Activated CD8-positive, alpha-beta memory T cell treated with anti-CD3 and anti-CD28 coated beads for 1 hour (primary cell): ENCODE measurements around the gene MACROD2.
A peak's percentile ranks its signal among the peaks of the same experiment; 100 is the strongest.

ENCODE experiments used
- DNase-seq, 2 donors: peaks; one replicate each; pipeline ENCODE4 v3.0.0-alpha.2; 2020; ENCODE audit warnings: low read depth in 1 of 2; ENCODE audit errors: extremely low read depth in 1 of 2

MACROD2 gene

DNA sequence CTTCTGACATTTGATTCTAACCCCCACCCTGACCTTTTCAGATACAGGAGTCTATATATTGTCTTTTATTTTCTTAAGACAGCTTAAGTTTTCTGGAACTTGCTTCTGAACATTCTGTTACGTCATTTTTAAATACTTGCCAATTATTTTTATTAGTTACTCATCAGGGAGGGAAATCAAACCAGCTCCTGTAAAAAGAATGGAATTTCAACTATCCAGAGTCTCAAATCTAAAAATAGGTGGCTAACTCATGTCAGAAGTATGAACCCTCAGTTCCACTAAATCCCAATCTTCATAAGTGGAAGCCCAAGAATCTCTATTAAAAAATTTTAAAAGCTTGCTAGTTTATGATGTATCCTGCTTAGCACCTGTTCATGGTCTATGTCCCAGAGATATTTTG, 1677.9 kb downstream of the MACROD2 start:
- DNase-seq, result no peak

DNA sequence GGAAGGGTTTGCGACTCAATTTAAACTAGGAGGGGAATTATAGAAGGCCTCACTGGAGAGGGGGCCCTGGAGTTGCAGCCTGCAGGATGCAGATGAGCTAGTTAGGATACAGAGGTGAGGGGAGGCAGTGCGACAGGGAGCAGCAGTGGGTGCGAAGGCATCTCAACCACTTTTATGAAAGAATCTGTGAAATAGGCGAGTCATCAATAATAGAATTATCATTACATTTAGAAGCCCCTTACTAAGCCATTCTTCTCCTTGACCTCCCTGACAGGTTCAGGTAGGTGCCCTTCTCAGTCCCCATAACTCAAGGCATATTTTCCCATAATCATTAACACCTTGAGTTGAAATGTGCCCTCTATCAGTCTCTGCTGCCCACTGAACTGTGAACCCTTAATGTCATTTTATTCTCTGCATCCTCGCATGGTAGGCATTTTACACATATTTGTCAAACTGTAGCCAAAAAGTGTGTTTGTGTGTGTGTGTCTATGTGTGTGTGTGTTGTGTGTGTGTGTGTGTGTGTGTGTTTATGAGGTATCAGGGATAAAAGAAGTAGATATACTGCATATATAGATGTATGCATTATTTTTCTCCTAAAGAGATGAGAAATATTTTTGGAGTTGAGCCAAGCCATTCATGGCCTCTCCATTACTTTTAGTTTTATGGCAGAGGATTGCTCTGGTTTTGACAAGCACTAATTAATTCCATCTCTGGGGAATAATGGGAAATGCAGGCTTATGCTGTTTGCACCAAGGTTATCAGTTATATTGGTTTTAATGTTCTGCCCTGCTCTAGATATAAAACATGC, 1679.1 kb downstream of the MACROD2 start:
- no peak for DNase-seq

- no peak for DNase-seq
Observed at GRCh38 chr20:15675061-15675514, 1679.8 kb downstream of the MACROD2 start.

GRCh38 chr20:15675813-15676484, 1680.6 kb downstream of the MACROD2 start:
- DNase-seq, result no peak

DNA sequence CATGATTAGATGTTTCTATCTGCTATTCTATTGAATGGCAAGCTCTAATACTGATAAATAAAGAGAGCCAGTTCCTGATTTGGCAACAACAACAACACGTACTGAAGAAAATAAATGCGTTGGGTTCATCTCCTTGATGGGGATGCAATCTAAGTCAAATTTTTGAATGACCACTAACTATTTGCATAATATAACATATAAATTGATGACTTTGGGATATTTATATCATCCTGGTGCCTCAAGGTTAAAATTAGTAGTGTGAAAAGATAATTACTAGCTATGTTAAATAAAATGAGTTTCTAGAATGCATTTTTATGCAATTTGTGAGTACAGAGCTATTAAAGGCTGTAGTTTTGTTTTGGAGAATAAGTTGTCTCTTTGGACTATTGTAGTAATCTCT, 1681.5 kb downstream of the MACROD2 start:
- no peak for DNase-seq

DNA sequence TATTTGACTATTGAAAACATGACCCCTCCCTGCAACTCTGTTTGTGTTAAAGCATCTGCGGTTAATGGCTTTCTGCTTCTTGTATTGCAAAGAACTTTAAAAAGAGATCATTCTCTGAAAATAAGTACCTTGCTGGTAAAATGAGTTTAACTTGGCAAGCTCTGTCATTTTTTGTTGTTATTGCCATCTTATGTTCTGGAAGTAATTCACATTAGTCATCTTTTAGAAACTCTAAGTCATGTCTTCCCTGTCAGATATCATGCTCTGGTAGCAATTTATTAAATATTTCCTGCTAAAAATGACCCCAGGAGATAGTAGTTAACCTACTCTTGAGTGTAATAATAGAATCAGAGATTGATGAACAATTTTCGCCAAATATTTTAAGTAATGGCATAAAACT, 1687.4 kb downstream of the MACROD2 start:
- DNase-seq, result no peak

GRCh38 chr20:15692570-15692969, 1697.3 kb downstream of the MACROD2 start:
- no peak for DNase-seq

DNA sequence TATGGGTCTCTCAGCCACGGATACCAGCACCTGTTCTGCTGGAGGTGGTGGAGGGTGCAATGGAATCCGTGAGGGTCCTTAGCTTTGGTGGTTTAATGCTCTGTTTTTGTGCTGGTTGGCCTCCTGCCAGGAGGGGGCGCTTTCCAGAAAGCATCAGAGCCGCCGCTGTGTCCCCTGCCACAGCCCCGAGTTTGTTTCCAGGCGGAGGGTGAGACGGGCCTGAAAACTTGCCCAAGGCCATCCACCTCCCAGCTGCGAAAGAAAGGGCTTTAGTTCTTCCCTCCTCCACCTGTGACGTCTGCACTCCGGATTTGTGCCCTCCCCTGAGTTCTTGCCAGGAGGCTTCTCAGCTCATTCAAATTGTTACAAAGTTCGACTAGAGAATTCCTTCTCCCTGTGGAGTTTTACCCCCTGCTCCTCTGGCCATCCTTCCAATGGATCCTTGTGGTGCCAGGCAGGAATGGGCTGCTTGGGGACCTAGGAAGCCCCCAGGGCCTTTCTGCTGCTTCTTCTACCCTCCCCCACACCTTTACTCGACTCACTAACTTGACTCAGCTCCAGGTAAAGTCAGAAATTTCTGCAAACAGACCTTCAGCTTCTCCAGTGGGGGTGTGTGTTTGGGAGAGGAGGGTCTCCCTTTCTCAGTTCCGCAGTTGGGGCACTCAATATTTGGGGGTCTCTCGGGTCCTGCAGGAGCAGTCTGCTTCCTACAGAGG, 1704.3 kb downstream of the MACROD2 start:
- no peak for DNase-seq

DNA sequence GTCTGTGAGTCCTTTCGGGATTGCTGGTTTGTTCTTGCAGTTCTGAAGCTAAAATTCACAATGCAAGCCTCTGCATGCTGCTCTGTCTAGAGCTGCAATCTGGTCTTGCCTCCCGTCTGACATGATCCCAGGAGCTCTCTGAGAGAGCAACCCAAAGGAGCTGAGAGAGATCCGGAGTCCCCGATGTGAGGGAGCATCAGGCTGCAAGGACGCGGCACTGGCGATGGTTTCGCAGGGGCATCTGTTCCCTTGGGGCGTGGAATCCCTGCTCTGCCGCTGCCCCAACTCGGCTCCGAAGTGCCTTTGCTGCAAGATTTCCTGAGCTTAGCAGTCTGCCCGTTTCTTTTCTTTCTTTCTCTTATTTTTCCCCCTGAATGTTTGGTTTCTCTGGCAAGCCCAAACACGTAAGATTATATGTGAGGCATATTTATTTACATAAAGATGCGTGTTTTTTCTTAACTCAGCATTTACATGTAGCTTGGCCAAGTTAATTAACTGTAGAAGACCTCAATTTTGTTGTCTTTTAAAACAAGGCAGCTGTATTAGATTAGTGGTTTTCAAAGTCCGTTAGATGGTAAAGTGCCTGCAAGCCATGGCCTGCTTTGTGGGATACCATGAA, 1704.9 kb downstream of the MACROD2 start:
- no peak for DNase-seq

DNA sequence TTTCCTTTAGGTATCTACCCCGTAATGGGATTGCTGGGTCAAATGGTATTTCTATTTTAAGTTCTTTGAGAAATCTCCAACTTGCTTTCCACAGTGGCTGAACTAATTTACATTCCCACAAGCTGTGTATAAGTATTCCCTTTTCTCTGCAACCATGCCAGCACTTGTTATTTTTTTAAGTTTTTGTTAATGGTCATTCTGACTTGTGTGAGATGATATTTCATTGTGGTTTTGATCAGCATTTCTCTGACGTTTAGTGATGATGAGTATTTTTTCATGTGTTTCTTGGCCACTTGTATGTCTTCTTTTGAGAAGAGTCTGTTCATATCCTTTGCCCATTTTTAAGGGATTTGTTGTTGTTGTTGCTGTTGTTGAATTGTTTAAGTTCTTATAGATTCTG, 1706.8 kb downstream of the MACROD2 start:
- no peak for DNase-seq

DNA sequence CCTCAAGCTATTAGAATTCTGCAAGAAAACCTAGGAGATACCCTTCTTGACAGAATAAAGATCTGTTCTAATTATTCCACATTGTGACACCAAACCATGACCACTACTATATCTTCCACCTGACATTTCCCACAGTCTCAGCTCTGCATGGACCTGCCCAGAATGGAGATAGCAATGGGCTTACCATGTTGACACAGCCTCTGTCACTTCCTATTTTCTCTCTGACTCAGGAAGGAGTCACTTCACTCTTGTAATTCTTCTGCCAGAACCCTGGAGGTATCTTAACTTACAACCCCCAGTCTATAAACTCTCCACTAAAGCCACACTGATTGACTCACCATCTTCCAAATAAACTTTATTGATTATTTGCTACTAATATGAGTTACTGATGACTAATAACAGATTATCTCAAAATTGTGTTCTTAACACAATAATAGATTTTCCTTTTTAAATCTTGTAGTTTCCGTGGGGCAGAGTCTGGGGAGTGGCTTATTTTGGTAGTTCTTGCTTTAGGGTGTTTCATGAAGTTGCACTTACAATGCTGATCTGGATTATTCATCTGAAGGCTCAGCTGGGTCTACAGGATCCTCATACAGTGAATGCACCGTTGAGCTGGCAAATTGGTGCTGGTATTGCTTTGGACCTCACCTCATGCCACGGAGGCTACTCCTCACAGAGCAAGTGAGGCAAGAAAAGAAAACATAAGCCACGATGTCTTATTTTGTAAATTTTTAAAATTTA, 1708.0 kb downstream of the MACROD2 start:
- no peak for DNase-seq

DNA sequence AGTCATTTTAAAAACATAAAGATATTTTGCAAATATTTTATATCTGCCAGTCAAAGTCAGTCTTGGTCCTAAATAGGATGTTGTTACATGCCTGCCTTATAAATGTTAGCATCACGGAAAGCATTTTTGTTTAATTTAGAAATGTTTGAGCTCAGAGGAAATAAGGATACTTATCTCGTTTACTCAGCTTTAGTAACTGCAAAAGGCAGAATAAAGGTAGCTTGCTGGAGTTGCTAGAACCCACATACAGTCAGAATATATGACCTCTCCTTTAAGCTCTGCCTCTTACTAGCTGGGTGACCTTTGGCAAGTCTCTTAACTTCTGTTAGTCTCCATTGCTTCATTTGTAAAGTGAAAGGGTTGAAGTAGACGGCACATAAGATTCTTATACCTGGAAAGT, 1710.7 kb downstream of the MACROD2 start:
- no peak for DNase-seq

DNA sequence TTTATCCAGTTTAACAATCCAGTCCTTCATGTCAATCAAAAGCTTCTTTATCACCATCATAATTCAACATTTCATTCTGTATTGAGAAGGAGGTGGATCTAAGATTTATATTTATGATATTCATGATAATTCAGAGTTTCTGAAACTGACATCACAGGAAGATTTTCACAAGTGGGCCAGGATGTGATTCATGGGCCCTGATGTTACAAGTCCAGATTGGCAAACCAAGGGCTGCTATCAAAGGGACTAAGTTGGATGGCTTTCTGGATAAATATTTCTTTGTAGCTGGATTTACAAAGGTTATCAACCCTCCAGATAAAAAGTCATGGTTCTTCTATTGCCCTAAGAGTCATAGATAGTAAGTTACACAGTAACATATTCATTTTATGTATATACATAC, 1711.4 kb downstream of the MACROD2 start:
- no peak for DNase-seq

GRCh38 chr20:15708984-15709598, 1713.8 kb downstream of the MACROD2 start:
- peak in 1 of 2 donors; percentile 22 for DNase-seq

GRCh38 chr20:15710636-15711035, 1715.3 kb downstream of the MACROD2 start:
- DNase-seq, result no peak

- no peak for DNase-seq
Observed at GRCh38 chr20:15711177-15711576, 1715.9 kb downstream of the MACROD2 start.

DNA sequence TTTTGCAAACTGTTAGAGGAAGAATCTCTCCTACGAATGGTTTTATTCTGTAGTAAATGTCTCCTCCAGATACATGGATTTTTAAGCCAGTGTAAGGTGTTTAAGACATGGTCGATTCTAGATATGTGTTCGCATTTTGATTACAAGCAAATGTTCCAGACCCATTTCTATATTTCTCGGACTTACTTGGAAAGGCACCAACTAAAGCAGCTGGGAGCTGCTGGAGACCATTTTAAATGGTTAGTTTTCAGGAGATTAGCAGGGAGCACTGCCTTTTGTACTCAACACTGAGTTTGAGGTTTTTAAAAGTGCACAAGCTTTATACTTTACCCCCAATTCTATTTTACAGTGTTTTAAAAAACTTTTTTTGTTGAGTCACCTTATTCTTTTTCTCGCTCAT, 1720.9 kb downstream of the MACROD2 start:
- DNase-seq, result no peak

GRCh38 chr20:15726416-15726815, 1731.1 kb downstream of the MACROD2 start:
- no peak for DNase-seq

DNA sequence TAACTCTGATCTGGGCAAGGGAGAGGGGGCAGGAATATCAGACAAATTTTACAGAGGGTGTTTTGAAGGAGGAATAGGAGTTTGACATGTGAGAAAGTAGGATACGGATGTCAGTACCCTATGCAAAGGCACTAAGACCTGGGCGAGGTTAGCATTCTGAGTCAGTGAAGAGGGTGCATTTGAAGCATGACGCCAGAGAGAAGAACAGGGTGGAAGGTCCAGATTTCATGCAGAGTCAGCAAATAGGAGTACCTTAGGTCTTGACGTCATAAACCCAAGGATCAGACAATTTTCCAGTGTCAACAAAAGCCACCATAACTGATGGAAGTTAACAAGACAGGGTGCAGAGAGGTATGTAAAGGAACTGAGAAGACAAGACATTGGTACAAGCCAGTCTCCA, 1738.7 kb downstream of the MACROD2 start:
- no peak for DNase-seq

GRCh38 chr20:15739035-15739434, 1743.7 kb downstream of the MACROD2 start:
- DNase-seq, result no peak
